ENCODE results near the gene ADI1.

ADI1 gene

GRCh38 chr2:3486047-3487027 is 33.0 kb downstream of the ADI1 start:
- Histone ChIP-seq H3K27me3 (ENCODE audit: control insufficient read depth, insufficient read depth, low read length) (no peaks in the 10 kb centered on the region), H3K4me3 (ENCODE audit: low read depth, low read length) (no peak overlapping the region), H3K9ac (ENCODE audit: low read length) (no peak overlapping the region), H3K9me3 (ENCODE audit: control insufficient read depth, insufficient read depth, low read depth, low read length) (peaks cover 8% of the 10 kb centered on the region), H3K4me1 (ENCODE audit: control insufficient read depth, insufficient read depth, low read length) (no peaks in the 10 kb centered on the region), H3K27ac (ENCODE audit: low read depth, low read length) (no peak overlapping the region), H3K36me3 (ENCODE audit: control insufficient read depth, insufficient read depth, low read length) (peaks cover 3% of the 10 kb centered on the region; the same call in 1 of the 2 replicates)

DNA sequence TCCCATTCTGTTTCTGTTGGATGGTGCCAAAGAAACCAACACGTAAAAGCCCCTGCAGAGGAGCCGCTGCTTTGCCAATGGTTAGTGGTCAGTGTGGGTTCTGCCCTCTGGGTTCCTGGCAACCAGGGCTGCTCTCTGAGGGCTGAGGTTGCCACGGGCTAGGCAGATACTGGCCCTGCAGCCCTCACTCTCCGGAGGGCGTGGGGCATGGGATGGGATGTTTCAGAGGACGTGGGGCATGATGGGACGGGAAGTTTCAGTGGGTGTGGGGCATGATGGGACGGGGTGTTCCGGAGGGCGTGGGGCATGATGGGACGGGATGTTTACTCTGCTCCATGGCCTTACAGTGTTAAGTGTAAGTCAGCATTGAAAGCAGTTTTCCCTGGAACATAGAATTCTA is 34.2 kb downstream of the ADI1 start:
- H3K4me1 ChIP-seq (ENCODE audit: control insufficient read depth, insufficient read depth, low read length), result no peaks in the 10 kb centered on the region
- H3K9ac ChIP-seq (ENCODE audit: low read length), result no peak overlapping the region
- no peak overlapping the region for H3K27ac ChIP-seq (ENCODE audit: low read depth, low read length)
- no peak overlapping the region for H3K4me3 ChIP-seq (ENCODE audit: low read depth, low read length)
- no peaks in the 10 kb centered on the region for H3K27me3 ChIP-seq (ENCODE audit: control insufficient read depth, insufficient read depth, low read length)
- peaks cover 3% of the 10 kb centered on the region; the same call in 1 of the 2 replicates for H3K36me3 ChIP-seq (ENCODE audit: control insufficient read depth, insufficient read depth, low read length)
- peaks cover 8% of the 10 kb centered on the region for H3K9me3 ChIP-seq (ENCODE audit: control insufficient read depth, insufficient read depth, low read depth, low read length)

- no peak overlapping the region for H3K4me3 ChIP-seq (ENCODE audit: low read depth, low read length)
- peaks cover 11% of the 10 kb centered on the region for H3K36me3 ChIP-seq (ENCODE audit: control insufficient read depth, insufficient read depth, low read length)
- H3K9me3 ChIP-seq (ENCODE audit: control insufficient read depth, insufficient read depth, low read depth, low read length), result peaks cover 8% of the 10 kb centered on the region
- no peaks in the 10 kb centered on the region for H3K4me1 ChIP-seq (ENCODE audit: control insufficient read depth, insufficient read depth, low read length)
- H3K9ac ChIP-seq (ENCODE audit: low read length), result no peak overlapping the region
- H3K27me3 ChIP-seq (ENCODE audit: control insufficient read depth, insufficient read depth, low read length), result no peaks in the 10 kb centered on the region
- H3K27ac ChIP-seq (ENCODE audit: low read depth, low read length), result no peak overlapping the region
Observed at GRCh38 chr2:3483986-3484960, 35.1 kb downstream of the ADI1 start.

GRCh38 chr2:3483227-3483985 is 35.9 kb downstream of the ADI1 start:
- Histone ChIP-seq H3K27me3 (ENCODE audit: control insufficient read depth, insufficient read depth, low read length) (no peaks in the 10 kb centered on the region), H3K27ac (ENCODE audit: low read depth, low read length) (no peak overlapping the region), H3K36me3 (ENCODE audit: control insufficient read depth, insufficient read depth, low read length) (peaks cover 19% of the 10 kb centered on the region), H3K9ac (ENCODE audit: low read length) (peak overlapping the region; percentile 16), H3K9me3 (ENCODE audit: control insufficient read depth, insufficient read depth, low read depth, low read length) (peaks cover 8% of the 10 kb centered on the region), H3K4me3 (ENCODE audit: low read depth, low read length) (no peak overlapping the region), H3K4me1 (ENCODE audit: control insufficient read depth, insufficient read depth, low read length) (no peaks in the 10 kb centered on the region)

GRCh38 chr2:3482363-3482821 is 36.9 kb downstream of the ADI1 start:
- Histone ChIP-seq H3K4me1 (ENCODE audit: control insufficient read depth, insufficient read depth, low read length) (no peaks in the 10 kb centered on the region), H3K9ac (ENCODE audit: low read length) (no peak overlapping the region), H3K36me3 (ENCODE audit: control insufficient read depth, insufficient read depth, low read length) (peaks cover 22% of the 10 kb centered on the region), H3K4me3 (ENCODE audit: low read depth, low read length) (no peak overlapping the region), H3K27me3 (ENCODE audit: control insufficient read depth, insufficient read depth, low read length) (no peaks in the 10 kb centered on the region), H3K27ac (ENCODE audit: low read depth, low read length) (no peak overlapping the region), H3K9me3 (ENCODE audit: control insufficient read depth, insufficient read depth, low read depth, low read length) (peaks cover 7% of the 10 kb centered on the region)

DNA sequence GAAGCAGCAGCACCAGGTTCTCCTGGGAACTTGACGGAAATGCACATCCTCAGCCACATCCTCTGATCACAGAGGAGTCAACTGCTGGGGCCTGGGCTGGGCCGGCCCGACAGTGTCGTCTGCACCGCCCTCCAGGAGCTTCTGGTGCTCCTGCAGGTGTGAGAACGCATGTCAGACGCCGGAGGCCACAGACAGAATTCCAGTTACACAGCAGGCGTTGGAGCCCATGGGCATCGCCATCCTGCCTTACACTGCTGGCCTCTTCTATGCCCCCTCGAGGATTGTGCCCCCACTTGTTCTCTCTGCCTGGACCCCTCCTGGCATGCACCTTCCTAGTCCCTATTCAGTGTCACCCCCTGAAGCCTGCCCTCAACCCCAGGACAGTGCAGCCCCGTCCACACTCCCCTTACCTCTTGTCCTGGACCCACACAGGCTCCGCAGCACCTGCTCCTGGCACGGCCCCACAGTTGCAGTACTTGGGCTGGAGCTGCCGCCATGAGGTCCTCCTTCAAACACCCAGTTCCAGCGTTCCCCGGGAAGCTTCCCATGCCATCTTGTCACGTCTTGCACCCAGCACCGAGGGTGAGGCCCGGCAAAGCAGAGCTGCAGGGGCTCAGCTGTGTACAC is 37.5 kb downstream of the ADI1 start:
- Histone ChIP-seq H3K27ac (ENCODE audit: low read depth, low read length) (no peak overlapping the region), H3K4me1 (ENCODE audit: control insufficient read depth, insufficient read depth, low read length) (no peaks in the 10 kb centered on the region), H3K9me3 (ENCODE audit: control insufficient read depth, insufficient read depth, low read depth, low read length) (peaks cover 1% of the 10 kb centered on the region), H3K9ac (ENCODE audit: low read length) (no peak overlapping the region), H3K27me3 (ENCODE audit: control insufficient read depth, insufficient read depth, low read length) (no peaks in the 10 kb centered on the region), H3K4me3 (ENCODE audit: low read depth, low read length) (no peak overlapping the region), H3K36me3 (ENCODE audit: control insufficient read depth, insufficient read depth, low read length) (peaks cover 22% of the 10 kb centered on the region)

- H3K27me3 ChIP-seq (ENCODE audit: control insufficient read depth, insufficient read depth, low read length), result no peaks in the 10 kb centered on the region
- H3K27ac ChIP-seq (ENCODE audit: low read depth, low read length), result no peak overlapping the region
- H3K4me3 ChIP-seq (ENCODE audit: low read depth, low read length), result no peak overlapping the region
- no peaks in the 10 kb centered on the region for H3K9me3 ChIP-seq (ENCODE audit: control insufficient read depth, insufficient read depth, low read depth, low read length)
- peaks cover 25% of the 10 kb centered on the region for H3K36me3 ChIP-seq (ENCODE audit: control insufficient read depth, insufficient read depth, low read length)
- no peak overlapping the region for H3K9ac ChIP-seq (ENCODE audit: low read length)
- H3K4me1 ChIP-seq (ENCODE audit: control insufficient read depth, insufficient read depth, low read length), result no peaks in the 10 kb centered on the region
Observed at GRCh38 chr2:3481011-3481400, 38.3 kb downstream of the ADI1 start.

- no peaks in the 10 kb centered on the region for H3K4me1 ChIP-seq (ENCODE audit: control insufficient read depth, insufficient read depth, low read length)
- H3K9me3 ChIP-seq (ENCODE audit: control insufficient read depth, insufficient read depth, low read depth, low read length), result no peaks in the 10 kb centered on the region
- no peak overlapping the region for H3K27ac ChIP-seq (ENCODE audit: low read depth, low read length)
- no peak overlapping the region for H3K4me3 ChIP-seq (ENCODE audit: low read depth, low read length)
- H3K9ac ChIP-seq (ENCODE audit: low read length), result no peak overlapping the region
- no peaks in the 10 kb centered on the region for H3K27me3 ChIP-seq (ENCODE audit: control insufficient read depth, insufficient read depth, low read length)
- peaks cover 25% of the 10 kb centered on the region for H3K36me3 ChIP-seq (ENCODE audit: control insufficient read depth, insufficient read depth, low read length)
Observed at GRCh38 chr2:3480352-3481010, 38.9 kb downstream of the ADI1 start.

- no peak overlapping the region for H3K27ac ChIP-seq (ENCODE audit: low read depth, low read length)
- H3K4me1 ChIP-seq (ENCODE audit: control insufficient read depth, insufficient read depth, low read length), result no peaks in the 10 kb centered on the region
Observed at GRCh38 chr2:3479430-3480320, 39.7 kb downstream of the ADI1 start.

More at GRCh38 chr2:3479430-3480320, 39.7 kb downstream of the ADI1 start:
- no peak overlapping the region for H3K9ac ChIP-seq (ENCODE audit: low read length)
- H3K9me3 ChIP-seq (ENCODE audit: control insufficient read depth, insufficient read depth, low read depth, low read length), result no peaks in the 10 kb centered on the region
- peaks cover 25% of the 10 kb centered on the region for H3K36me3 ChIP-seq (ENCODE audit: control insufficient read depth, insufficient read depth, low read length)
- H3K27me3 ChIP-seq (ENCODE audit: control insufficient read depth, insufficient read depth, low read length), result no peaks in the 10 kb centered on the region
- no peak overlapping the region for H3K4me3 ChIP-seq (ENCODE audit: low read depth, low read length)

All from HUES6 (cell line).